ENCODE data around the gene LPAR5.

DNA sequence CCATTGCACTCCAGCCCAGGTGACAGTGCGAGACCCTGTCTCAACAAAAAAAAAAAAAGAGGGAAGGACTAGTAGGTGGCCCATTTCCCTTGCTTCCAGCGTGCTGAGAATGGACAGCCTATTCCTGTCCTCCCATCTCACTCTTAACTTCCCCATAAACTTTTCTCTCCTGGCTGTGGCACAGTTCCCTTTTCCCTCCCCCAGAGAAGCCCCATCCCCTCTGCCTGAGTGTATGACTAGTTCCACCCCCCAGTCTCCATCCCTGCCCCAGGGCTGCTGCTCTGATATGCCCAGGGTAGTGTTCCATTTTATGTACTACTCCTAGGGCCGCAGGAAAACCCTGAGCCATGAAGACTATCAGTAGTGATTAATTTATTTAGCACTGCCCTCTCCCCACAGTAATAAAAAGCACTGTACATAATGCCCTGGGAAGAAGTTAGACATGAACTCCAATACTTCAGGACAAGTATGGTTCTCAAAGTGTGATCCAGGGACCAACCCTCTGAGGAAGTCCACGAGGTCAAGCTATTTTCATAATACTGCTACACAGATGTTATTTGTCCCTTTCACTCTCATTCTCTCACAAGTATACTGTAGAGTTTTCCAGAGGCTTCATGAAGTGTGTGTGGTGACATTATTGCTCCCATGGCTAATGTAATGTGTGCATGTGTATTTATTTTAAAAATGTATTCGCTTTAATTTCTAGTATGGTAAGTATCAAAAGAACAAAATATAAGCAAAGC, 17.1 kb downstream of the LPAR5 start:
- TF ChIP-seq POLR2AphosphoS5 (IDR thresholded peaks at IDR 0.05; ENCODE audit: low read depth, low read length) (no peak), CTCF (IDR thresholded peaks at IDR 0.05) (no peak), RAD21 (IDR thresholded peaks at IDR 0.05; ENCODE audit: low read length) (no peak)
- TF ChIP-seq, protein P1, sequence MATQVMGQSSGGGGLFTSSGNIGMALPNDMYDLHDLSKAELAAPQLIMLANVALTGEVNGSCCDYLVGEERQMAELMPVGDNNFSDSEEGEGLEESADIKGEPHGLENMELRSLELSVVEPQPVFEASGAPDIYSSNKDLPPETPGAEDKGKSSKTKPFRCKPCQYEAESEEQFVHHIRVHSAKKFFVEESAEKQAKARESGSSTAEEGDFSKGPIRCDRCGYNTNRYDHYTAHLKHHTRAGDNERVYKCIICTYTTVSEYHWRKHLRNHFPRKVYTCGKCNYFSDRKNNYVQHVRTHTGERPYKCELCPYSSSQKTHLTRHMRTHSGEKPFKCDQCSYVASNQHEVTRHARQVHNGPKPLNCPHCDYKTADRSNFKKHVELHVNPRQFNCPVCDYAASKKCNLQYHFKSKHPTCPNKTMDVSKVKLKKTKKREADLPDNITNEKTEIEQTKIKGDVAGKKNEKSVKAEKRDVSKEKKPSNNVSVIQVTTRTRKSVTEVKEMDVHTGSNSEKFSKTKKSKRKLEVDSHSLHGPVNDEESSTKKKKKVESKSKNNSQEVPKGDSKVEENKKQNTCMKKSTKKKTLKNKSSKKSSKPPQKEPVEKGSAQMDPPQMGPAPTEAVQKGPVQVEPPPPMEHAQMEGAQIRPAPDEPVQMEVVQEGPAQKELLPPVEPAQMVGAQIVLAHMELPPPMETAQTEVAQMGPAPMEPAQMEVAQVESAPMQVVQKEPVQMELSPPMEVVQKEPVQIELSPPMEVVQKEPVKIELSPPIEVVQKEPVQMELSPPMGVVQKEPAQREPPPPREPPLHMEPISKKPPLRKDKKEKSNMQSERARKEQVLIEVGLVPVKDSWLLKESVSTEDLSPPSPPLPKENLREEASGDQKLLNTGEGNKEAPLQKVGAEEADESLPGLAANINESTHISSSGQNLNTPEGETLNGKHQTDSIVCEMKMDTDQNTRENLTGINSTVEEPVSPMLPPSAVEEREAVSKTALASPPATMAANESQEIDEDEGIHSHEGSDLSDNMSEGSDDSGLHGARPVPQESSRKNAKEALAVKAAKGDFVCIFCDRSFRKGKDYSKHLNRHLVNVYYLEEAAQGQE (IDR thresholded peaks at IDR 0.05; ENCODE audit: low read depth, low read length), result no peak
- TF ChIP-seq, protein P2, sequence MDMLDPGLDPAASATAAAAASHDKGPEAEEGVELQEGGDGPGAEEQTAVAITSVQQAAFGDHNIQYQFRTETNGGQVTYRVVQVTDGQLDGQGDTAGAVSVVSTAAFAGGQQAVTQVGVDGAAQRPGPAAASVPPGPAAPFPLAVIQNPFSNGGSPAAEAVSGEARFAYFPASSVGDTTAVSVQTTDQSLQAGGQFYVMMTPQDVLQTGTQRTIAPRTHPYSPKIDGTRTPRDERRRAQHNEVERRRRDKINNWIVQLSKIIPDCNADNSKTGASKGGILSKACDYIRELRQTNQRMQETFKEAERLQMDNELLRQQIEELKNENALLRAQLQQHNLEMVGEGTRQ (IDR thresholded peaks at IDR 0.05; ENCODE audit: borderline replicate concordance, low read depth, low read length), result no peak
- TF ChIP-seq, protein P3, sequence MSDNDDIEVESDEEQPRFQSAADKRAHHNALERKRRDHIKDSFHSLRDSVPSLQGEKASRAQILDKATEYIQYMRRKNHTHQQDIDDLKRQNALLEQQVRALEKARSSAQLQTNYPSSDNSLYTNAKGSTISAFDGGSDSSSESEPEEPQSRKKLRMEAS (IDR thresholded peaks at IDR 0.05; ENCODE audit: low read depth), result no peak
